ENCODE results near the gene TAMALIN.

Gene TAMALIN

GRCh38 chr12:52050758-52051541 is 44.2 kb downstream of the TAMALIN start, which contains the start of gene NR4A1:
NR4A1 (plus strand) TSS chr12:52051442; CDS start chr12:52054329, 2,887 bp downstream.
- TF ChIP-seq PAX5 (IDR thresholded peaks at IDR 0.05; ENCODE audit: insufficient read depth, low read length, severe bottlenecking) (no peak), POLR2A (IDR thresholded peaks at IDR 0.05; ENCODE audit: low read depth, low read length) (peak; percentile 89), SPI1 (IDR thresholded peaks at IDR 0.05; ENCODE audit: low read depth, low read length) (no peak), POU2F2 (IDR thresholded peaks at IDR 0.05; ENCODE audit: low read depth, low read length) (peak; percentile 53; the same call in 1 of the 2 replicates), POLR2AphosphoS5 (IDR thresholded peaks at IDR 0.05; ENCODE audit: low read depth, low read length) (peak; percentile 84), TAF1 (IDR thresholded peaks at IDR 0.05; ENCODE audit: low read depth, low read length) (peak; percentile 57; the same call in 1 of the 2 replicates)
- peak; percentile 98 for DNase-seq (ENCODE audit: insufficient read length, low spot score)
- FAIRE-seq = no peak

- no peak for DNase-seq (ENCODE audit: insufficient read length, low spot score)
- TF ChIP-seq POLR2A (IDR thresholded peaks at IDR 0.05; ENCODE audit: low read depth, low read length) = no peak
- TF ChIP-seq POLR2AphosphoS5 (IDR thresholded peaks at IDR 0.05; ENCODE audit: low read depth, low read length) = 0 out of 2 replicates have a peak, but pooled peaks have one; percentile 5
- no peak for TF ChIP-seq TAF1 (IDR thresholded peaks at IDR 0.05; ENCODE audit: low read depth, low read length)
- no peak for TF ChIP-seq POU2F2 (IDR thresholded peaks at IDR 0.05; ENCODE audit: low read depth, low read length)
- FAIRE-seq = peak; percentile 73
Measured at GRCh38 chr12:52052468-52053186, 45.9 kb downstream of the TAMALIN start.

GRCh38 chr12:52053536-52054209 is 46.9 kb downstream of the TAMALIN start:
- no peak for TF ChIP-seq POLR2A (IDR thresholded peaks at IDR 0.05; ENCODE audit: low read depth, low read length)
- TF ChIP-seq POU2F2 (IDR thresholded peaks at IDR 0.05; ENCODE audit: low read depth, low read length) = no peak
- TF ChIP-seq SPI1 (IDR thresholded peaks at IDR 0.05; ENCODE audit: low read depth, low read length) = no peak
- no peak for TF ChIP-seq POLR2AphosphoS5 (IDR thresholded peaks at IDR 0.05; ENCODE audit: low read depth, low read length)
- TF ChIP-seq PAX5 (IDR thresholded peaks at IDR 0.05; ENCODE audit: insufficient read depth, low read length, severe bottlenecking) = no peak
- no peak for TF ChIP-seq TAF1 (IDR thresholded peaks at IDR 0.05; ENCODE audit: low read depth, low read length)
- DNase-seq (ENCODE audit: insufficient read length, low spot score) (no peak), FAIRE-seq (no peak)

GRCh38 chr12:52054231-52054832 is 47.6 kb downstream of the TAMALIN start:
- FAIRE-seq (no peak), DNase-seq (ENCODE audit: insufficient read length, low spot score) (no peak)
- no peak for TF ChIP-seq PAX5 (IDR thresholded peaks at IDR 0.05; ENCODE audit: insufficient read depth, low read length, severe bottlenecking)
- no peak for TF ChIP-seq POLR2A (IDR thresholded peaks at IDR 0.05; ENCODE audit: low read depth, low read length)
- TF ChIP-seq TAF1 (IDR thresholded peaks at IDR 0.05; ENCODE audit: low read depth, low read length) = no peak
- TF ChIP-seq POU2F2 (IDR thresholded peaks at IDR 0.05; ENCODE audit: low read depth, low read length) = no peak
- TF ChIP-seq POLR2AphosphoS5 (IDR thresholded peaks at IDR 0.05; ENCODE audit: low read depth, low read length) = no peak
- TF ChIP-seq SPI1 (IDR thresholded peaks at IDR 0.05; ENCODE audit: low read depth, low read length) = no peak

- TF ChIP-seq POU2F2 (IDR thresholded peaks at IDR 0.05; ENCODE audit: low read depth, low read length) (no peak), POLR2AphosphoS5 (IDR thresholded peaks at IDR 0.05; ENCODE audit: low read depth, low read length) (no peak), TAF1 (IDR thresholded peaks at IDR 0.05; ENCODE audit: low read depth, low read length) (no peak), SPI1 (IDR thresholded peaks at IDR 0.05; ENCODE audit: low read depth, low read length) (no peak), PAX5 (IDR thresholded peaks at IDR 0.05; ENCODE audit: insufficient read depth, low read length, severe bottlenecking) (no peak), POLR2A (IDR thresholded peaks at IDR 0.05; ENCODE audit: low read depth, low read length) (no peak)
- DNase-seq (ENCODE audit: insufficient read length, low spot score) = no peak
- no peak for FAIRE-seq
Measured at GRCh38 chr12:52054833-52055730, 48.3 kb downstream of the TAMALIN start.

- TF ChIP-seq TAF1 (IDR thresholded peaks at IDR 0.05; ENCODE audit: low read depth, low read length) = no peak
- no peak for TF ChIP-seq SPI1 (IDR thresholded peaks at IDR 0.05; ENCODE audit: low read depth, low read length)
- no peak for TF ChIP-seq POLR2AphosphoS5 (IDR thresholded peaks at IDR 0.05; ENCODE audit: low read depth, low read length)
- no peak for TF ChIP-seq POLR2A (IDR thresholded peaks at IDR 0.05; ENCODE audit: low read depth, low read length)
- TF ChIP-seq POU2F2 (IDR thresholded peaks at IDR 0.05; ENCODE audit: low read depth, low read length) = no peak
- no peak for TF ChIP-seq PAX5 (IDR thresholded peaks at IDR 0.05; ENCODE audit: insufficient read depth, low read length, severe bottlenecking)
Measured at GRCh38 chr12:52055731-52056711, 49.3 kb downstream of the TAMALIN start.

More at GRCh38 chr12:52055731-52056711, 49.3 kb downstream of the TAMALIN start:
- FAIRE-seq (no peak), DNase-seq (ENCODE audit: insufficient read length, low spot score) (no peak)

All from GM12891 (cell line).